Hepatocyte (in vitro differentiated cells): Measurements from ENCODE around the gene TSSC4. TPM values are rescaled to one million over a fixed set of nuclear protein-coding genes. Genes with fewer than 3 reads are reported as not detected.

ENCODE experiments used
- DNase-seq: peaks from one replicate; pipeline ENCODE4 v3.0.0-alpha.2; 2016; ENCODE audit warnings: low spot score
- H2AFZ ChIP-seq: fragments of 200-600 bp; sonication (generic); 2 replicates; pipeline ENCODE4 v1.6.0; 2016; ENCODE audit warnings: antibody characterized with exemption, mild to moderate bottlenecking
- H3K27ac ChIP-seq: fragments of 200-600 bp; sonication (generic); 2 replicates; pipeline ENCODE4 v1.5.1; 2016; ENCODE audit warnings: mild to moderate bottlenecking
- H3K27me3 ChIP-seq: fragments of 200-600 bp; sonication (generic); 2 replicates; pipeline ENCODE4 v1.6.1; 2016
- H3K36me3 ChIP-seq: fragments of 200-600 bp; sonication (generic); replicated peaks from 2 replicates; pipeline ENCODE4 v1.5.1; 2016; ENCODE audit warnings: low read depth; ENCODE audit not compliant: insufficient read depth
- H3K4me1 ChIP-seq: fragments of 200-600 bp; sonication (generic); 2 replicates; pipeline ENCODE4 v1.5.1; 2016; ENCODE audit warnings: mild to moderate bottlenecking, moderate library complexity; ENCODE audit not compliant: insufficient read depth
- H3K4me2 ChIP-seq: fragments of 200-600 bp; sonication (generic); 2 replicates; pipeline ENCODE4 v1.6.0; 2016
- H3K4me3 ChIP-seq: fragments of 200-600 bp; sonication (generic); 2 replicates; pipeline ENCODE4 v1.5.1; 2016; ENCODE audit warnings: mild to moderate bottlenecking
- H3K79me2 ChIP-seq: fragments of 200-600 bp; sonication (generic); 2 replicates; pipeline ENCODE4 v1.6.0; 2017; ENCODE audit warnings: mild to moderate bottlenecking
- H3K9me2 ChIP-seq: fragments of 200-600 bp; sonication (generic); replicated peaks from 2 replicates; pipeline ENCODE4 v1.6.0; 2017; ENCODE audit warnings: mild to moderate bottlenecking; ENCODE audit not compliant: insufficient read depth
- H3K9me3 ChIP-seq: fragments of 200-600 bp; sonication (generic); 2 replicates; pipeline ENCODE4 v1.5.1; 2016; ENCODE audit warnings: low read depth, mild to moderate bottlenecking
- H4K20me1 ChIP-seq: fragments of 200-600 bp; sonication (generic); 2 replicates; pipeline ENCODE4 v1.6.0; 2016; ENCODE audit warnings: mild to moderate bottlenecking; ENCODE audit not compliant: insufficient read depth, poor library complexity, severe bottlenecking
- CTCF ChIP-seq: fragments of 200-600 bp; sonication (generic); IDR thresholded peaks from 2 replicates; pipeline ENCODE4 v1.5.1; 2016; ENCODE audit warnings: antibody characterized with exemption, mild to moderate bottlenecking; ENCODE audit not compliant: poor library complexity
- EZH2 ChIP-seq: fragments of 200-600 bp; sonication (generic); IDR thresholded peaks from 2 replicates; pipeline ENCODE4 v1.6.1; 2016; ENCODE audit warnings: antibody characterized with exemption, mild to moderate bottlenecking, borderline replicate concordance
- EZH2phosphoT487 ChIP-seq: fragments of 200-600 bp; sonication (generic); IDR thresholded peaks from one replicate; pipeline ENCODE4 v1.6.1; 2018; ENCODE audit warnings: antibody characterized with exemption, mild to moderate bottlenecking, low read depth, moderate library complexity; ENCODE audit not compliant: unreplicated experiment, severe bottlenecking
- WGBS: methylation state at CpG from one replicate; pipeline ENCODE4 v1.1.6; 2016; ENCODE audit warnings: low lambda C conversion rate; ENCODE audit errors: missing lambda C conversion rate; 5-methylcytosine and 5-hydroxymethylcytosine counted together
- polyA plus RNA-seq: library from polyadenylated mRNA; unstranded; fragments of >200 nt; fragmentation: Nextera tagmentation; extraction: Ambion mirVana; gene quantifications from 2 replicates; pipeline ENCODE4 v1.2.1, GENCODE V29; 2016
- total RNA-seq: library from RNA; depleted of rRNA; stranded (reverse); fragments of >200 nt; gene quantifications from 2 replicates; pipeline ENCODE4 v1.2.3, GENCODE V29; 2014

Gene TSSC4
- total and polyA plus RNA-seq, 2 experiments from 2014 or later: 33.8 to 68.5 TPM

GRCh38 chr11:2448661-2449547 is 48.4 kb downstream of the TSSC4 start:
- no peaks in the 10 kb centered on the region for H3K79me2 ChIP-seq
- H3K4me1 ChIP-seq: no peaks in the 10 kb centered on the region
- H3K9me3 ChIP-seq: no peaks in the 10 kb centered on the region
- DNase-seq: no peak
- no peaks in the 10 kb centered on the region for H3K36me3 ChIP-seq
- no peak overlapping the region for H2AFZ ChIP-seq
- WGBS: 85% methylated on average over 21 of the region's 21 CpGs
- peaks cover 27% of the 10 kb centered on the region for H3K27me3 ChIP-seq
- TF ChIP-seq EZH2 (no peak), CTCF (no peak), EZH2phosphoT487 (no peak)
- no peak overlapping the region for H3K4me3 ChIP-seq
- no peak overlapping the region for H3K27ac ChIP-seq
- no peaks in the 10 kb centered on the region for H4K20me1 ChIP-seq
- no peak overlapping the region for H3K4me2 ChIP-seq
- no peaks in the 10 kb centered on the region for H3K9me2 ChIP-seq

GRCh38 chr11:2449548-2450320 is 49.2 kb downstream of the TSSC4 start:
- H3K27me3 ChIP-seq: peaks cover 23% of the 10 kb centered on the region
- H4K20me1 ChIP-seq: no peaks in the 10 kb centered on the region
- H3K27ac ChIP-seq: no peak overlapping the region
- TF ChIP-seq CTCF: no peak
- TF ChIP-seq EZH2phosphoT487: no peak
- no peak for TF ChIP-seq EZH2
- no peaks in the 10 kb centered on the region for H3K36me3 ChIP-seq
- H3K4me1 ChIP-seq: no peaks in the 10 kb centered on the region
- no peak overlapping the region for H3K4me2 ChIP-seq
- DNase-seq: no peak
- 82% methylated on average over 26 of the region's 26 CpGs for WGBS
- no peaks in the 10 kb centered on the region for H3K9me3 ChIP-seq
- no peaks in the 10 kb centered on the region for H3K79me2 ChIP-seq
- H3K9me2 ChIP-seq: no peaks in the 10 kb centered on the region
- no peak overlapping the region for H2AFZ ChIP-seq
- H3K4me3 ChIP-seq: no peak overlapping the region

GRCh38 chr11:2450321-2451041 is 49.9 kb downstream of the TSSC4 start:
- no peaks in the 10 kb centered on the region for H3K79me2 ChIP-seq
- no peaks in the 10 kb centered on the region for H4K20me1 ChIP-seq
- H3K4me2 ChIP-seq: no peak overlapping the region
- no peak overlapping the region for H3K27ac ChIP-seq
- TF ChIP-seq EZH2 (no peak), EZH2phosphoT487 (no peak), CTCF (no peak)
- WGBS: 88% methylated on average over 19 of the region's 19 CpGs
- no peaks in the 10 kb centered on the region for H3K9me3 ChIP-seq
- no peak overlapping the region for H3K4me3 ChIP-seq
- no peaks in the 10 kb centered on the region for H3K36me3 ChIP-seq
- H3K27me3 ChIP-seq: peaks cover 20% of the 10 kb centered on the region
- H3K9me2 ChIP-seq: no peaks in the 10 kb centered on the region
- no peaks in the 10 kb centered on the region for H3K4me1 ChIP-seq
- DNase-seq: no peak
- H2AFZ ChIP-seq: no peak overlapping the region
